H1 (cell line): Measurements from ENCODE around the gene SKAP1. TPM values are rescaled to one million over a fixed set of nuclear protein-coding genes. Genes with fewer than 3 reads are reported as not detected.

Experiments
- POLR2AphosphoS5 ChIP-seq: IDR thresholded peaks from 2 replicates; pipeline ENCODE4 v1.6.1; 2011; ENCODE audit warnings: low read depth, low read length
- polyA plus RNA-seq, 7 experiments: library from polyadenylated mRNA; depleted of rRNA in 3 of 7; stranded (reverse) in 5 of 7; unstranded in 2 of 7; fragments of >200 nt in 5 of 7; fragments of 200-250 nt in 2 of 7; gene quantifications; 1 replicate in 5 of 7; 2 replicates in 1 of 7; 4 replicates in 1 of 7; pipeline versions ENCODE4 v1.2.1 to v1.2.3, GENCODE V29; 2011 to 2013; ENCODE audit warnings: missing spikeins in 2 of 7, mixed read lengths in 2 of 7
- total RNA-seq: library from RNA; stranded (reverse); fragmentation: NEBNext Ultra II Directional; extraction: Animal tissue kit (Norgen Biotek cat#: 25700); gene quantifications from 2 replicates; pipeline ENCODE4 v1.2.1, GENCODE V29; 2021
- TF ChIP-seq, protein P1 (sequence below): fragments of 300-600 bp; sonication (generic); IDR thresholded peaks from 2 replicates; pipeline ENCODE4 v1.7.1; 2012; ENCODE audit warnings: low read length, moderate library complexity, mild to moderate bottlenecking, inconsistent platforms; ENCODE audit not compliant: insufficient replicate concordance

Gene SKAP1
- total and polyA plus RNA-seq, 2 of the 8 experiments (the other 6 are each of a cell fraction or from before 2014, with no cell fraction given) = not detected

DNA sequence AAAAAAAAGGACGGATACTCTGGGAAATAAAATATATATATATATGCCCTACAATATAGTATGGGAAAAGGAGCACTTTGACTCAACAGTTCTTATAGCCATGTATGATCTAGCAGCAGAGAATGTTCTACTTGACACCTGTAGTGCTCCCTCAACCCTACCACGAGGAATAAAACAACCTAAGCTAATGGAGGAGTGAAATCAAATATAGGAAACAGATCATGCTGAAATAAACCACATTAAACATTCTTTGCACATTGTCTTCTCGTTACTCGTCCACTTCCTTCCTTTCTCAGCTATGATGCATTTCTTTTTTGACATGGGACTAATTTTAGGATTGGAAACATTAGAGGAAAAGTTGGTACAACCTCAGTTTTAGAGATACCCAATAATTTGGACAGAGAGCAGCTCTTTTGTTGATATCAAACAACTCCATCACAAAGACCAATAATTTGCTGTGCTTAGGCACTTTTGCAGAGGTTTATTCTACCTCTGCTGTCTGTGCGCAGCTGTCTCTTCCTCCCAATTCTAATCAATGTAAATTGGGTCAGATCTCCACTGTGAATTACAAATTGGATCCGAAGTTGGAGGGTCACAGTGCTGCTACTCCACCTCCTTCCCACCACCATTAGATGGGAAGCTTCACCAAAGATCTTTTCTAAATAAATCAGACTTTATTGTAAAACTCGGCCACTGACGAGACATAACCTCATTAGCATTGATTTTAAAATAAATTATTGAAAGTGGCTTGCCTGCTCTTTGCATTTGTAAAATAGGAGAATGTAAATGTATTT lies 256.6 kb downstream of the SKAP1 start (continued):
- TF ChIP-seq, protein P1, sequence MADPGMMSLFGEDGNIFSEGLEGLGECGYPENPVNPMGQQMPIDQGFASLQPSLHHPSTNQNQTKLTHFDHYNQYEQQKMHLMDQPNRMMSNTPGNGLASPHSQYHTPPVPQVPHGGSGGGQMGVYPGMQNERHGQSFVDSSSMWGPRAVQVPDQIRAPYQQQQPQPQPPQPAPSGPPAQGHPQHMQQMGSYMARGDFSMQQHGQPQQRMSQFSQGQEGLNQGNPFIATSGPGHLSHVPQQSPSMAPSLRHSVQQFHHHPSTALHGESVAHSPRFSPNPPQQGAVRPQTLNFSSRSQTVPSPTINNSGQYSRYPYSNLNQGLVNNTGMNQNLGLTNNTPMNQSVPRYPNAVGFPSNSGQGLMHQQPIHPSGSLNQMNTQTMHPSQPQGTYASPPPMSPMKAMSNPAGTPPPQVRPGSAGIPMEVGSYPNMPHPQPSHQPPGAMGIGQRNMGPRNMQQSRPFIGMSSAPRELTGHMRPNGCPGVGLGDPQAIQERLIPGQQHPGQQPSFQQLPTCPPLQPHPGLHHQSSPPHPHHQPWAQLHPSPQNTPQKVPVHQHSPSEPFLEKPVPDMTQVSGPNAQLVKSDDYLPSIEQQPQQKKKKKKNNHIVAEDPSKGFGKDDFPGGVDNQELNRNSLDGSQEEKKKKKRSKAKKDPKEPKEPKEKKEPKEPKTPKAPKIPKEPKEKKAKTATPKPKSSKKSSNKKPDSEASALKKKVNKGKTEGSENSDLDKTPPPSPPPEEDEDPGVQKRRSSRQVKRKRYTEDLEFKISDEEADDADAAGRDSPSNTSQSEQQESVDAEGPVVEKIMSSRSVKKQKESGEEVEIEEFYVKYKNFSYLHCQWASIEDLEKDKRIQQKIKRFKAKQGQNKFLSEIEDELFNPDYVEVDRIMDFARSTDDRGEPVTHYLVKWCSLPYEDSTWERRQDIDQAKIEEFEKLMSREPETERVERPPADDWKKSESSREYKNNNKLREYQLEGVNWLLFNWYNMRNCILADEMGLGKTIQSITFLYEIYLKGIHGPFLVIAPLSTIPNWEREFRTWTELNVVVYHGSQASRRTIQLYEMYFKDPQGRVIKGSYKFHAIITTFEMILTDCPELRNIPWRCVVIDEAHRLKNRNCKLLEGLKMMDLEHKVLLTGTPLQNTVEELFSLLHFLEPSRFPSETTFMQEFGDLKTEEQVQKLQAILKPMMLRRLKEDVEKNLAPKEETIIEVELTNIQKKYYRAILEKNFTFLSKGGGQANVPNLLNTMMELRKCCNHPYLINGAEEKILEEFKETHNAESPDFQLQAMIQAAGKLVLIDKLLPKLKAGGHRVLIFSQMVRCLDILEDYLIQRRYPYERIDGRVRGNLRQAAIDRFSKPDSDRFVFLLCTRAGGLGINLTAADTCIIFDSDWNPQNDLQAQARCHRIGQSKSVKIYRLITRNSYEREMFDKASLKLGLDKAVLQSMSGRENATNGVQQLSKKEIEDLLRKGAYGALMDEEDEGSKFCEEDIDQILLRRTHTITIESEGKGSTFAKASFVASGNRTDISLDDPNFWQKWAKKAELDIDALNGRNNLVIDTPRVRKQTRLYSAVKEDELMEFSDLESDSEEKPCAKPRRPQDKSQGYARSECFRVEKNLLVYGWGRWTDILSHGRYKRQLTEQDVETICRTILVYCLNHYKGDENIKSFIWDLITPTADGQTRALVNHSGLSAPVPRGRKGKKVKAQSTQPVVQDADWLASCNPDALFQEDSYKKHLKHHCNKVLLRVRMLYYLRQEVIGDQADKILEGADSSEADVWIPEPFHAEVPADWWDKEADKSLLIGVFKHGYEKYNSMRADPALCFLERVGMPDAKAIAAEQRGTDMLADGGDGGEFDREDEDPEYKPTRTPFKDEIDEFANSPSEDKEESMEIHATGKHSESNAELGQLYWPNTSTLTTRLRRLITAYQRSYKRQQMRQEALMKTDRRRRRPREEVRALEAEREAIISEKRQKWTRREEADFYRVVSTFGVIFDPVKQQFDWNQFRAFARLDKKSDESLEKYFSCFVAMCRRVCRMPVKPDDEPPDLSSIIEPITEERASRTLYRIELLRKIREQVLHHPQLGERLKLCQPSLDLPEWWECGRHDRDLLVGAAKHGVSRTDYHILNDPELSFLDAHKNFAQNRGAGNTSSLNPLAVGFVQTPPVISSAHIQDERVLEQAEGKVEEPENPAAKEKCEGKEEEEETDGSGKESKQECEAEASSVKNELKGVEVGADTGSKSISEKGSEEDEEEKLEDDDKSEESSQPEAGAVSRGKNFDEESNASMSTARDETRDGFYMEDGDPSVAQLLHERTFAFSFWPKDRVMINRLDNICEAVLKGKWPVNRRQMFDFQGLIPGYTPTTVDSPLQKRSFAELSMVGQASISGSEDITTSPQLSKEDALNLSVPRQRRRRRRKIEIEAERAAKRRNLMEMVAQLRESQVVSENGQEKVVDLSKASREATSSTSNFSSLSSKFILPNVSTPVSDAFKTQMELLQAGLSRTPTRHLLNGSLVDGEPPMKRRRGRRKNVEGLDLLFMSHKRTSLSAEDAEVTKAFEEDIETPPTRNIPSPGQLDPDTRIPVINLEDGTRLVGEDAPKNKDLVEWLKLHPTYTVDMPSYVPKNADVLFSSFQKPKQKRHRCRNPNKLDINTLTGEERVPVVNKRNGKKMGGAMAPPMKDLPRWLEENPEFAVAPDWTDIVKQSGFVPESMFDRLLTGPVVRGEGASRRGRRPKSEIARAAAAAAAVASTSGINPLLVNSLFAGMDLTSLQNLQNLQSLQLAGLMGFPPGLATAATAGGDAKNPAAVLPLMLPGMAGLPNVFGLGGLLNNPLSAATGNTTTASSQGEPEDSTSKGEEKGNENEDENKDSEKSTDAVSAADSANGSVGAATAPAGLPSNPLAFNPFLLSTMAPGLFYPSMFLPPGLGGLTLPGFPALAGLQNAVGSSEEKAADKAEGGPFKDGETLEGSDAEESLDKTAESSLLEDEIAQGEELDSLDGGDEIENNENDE = no peak
- TF ChIP-seq POLR2AphosphoS5 = no peak
- TF ChIP-seq, all 59 proteins: peak for 0
